Esophagus squamous epithelium (tissue), 5 donors: ENCODE data around the gene ZNF689. TPM values are rescaled to one million over a fixed set of nuclear protein-coding genes. Genes with fewer than 3 reads are reported as not detected.

Source experiments
- DNase-seq: peaks from one replicate; lab custom pipeline; 2025; lab: John Stamatoyannopoulos, UW
- H3K27ac ChIP-seq, 4 donors: fragments of 200-600 bp; sonication (generic); one replicate each; pipeline ENCODE4 v1.5.1; 2016 to 2019; ENCODE audit warnings: mild to moderate bottlenecking in 1 of 4
- H3K27me3 ChIP-seq, 4 donors: fragments of 200-600 bp; sonication (generic); 1 replicate in 3 of 4; 2 replicates in 1 of 4; pipeline versions ENCODE4 v1.5.1 to v1.6.0; 2017 to 2021; ENCODE audit warnings: antibody characterized with exemption in 1 of 4
- H3K36me3 ChIP-seq, 3 donors: fragments of 200-600 bp; sonication (generic); one replicate each; pipeline ENCODE4 v1.5.1; 2016 to 2019
- H3K4me1 ChIP-seq, 3 donors: fragments of 200-600 bp; sonication (generic); one replicate each; pipeline ENCODE4 v1.5.1; 2017 to 2019
- H3K4me3 ChIP-seq, 4 donors: fragments of 200-600 bp; sonication (generic); 1 replicate in 3 of 4; 2 replicates in 1 of 4; pipeline ENCODE4 v1.5.1; 2016 to 2019; ENCODE audit warnings: mild to moderate bottlenecking in 2 of 4, moderate library complexity in 1 of 4
- H3K9me3 ChIP-seq, 3 donors: fragments of 200-600 bp; sonication (generic); one replicate each; pipeline ENCODE4 v1.5.1; 2016 to 2019
- POLR2A ChIP-seq, 4 donors: fragments of 450-650 bp; IDR thresholded peaks; one replicate each; pipeline ENCODE4 v1.6.1; 2017; ENCODE audit warnings: antibody characterized with exemption in 4 of 4, mild to moderate bottlenecking in 4 of 4, moderate library complexity in 3 of 4
- WGBS, 2 donors: methylation state at CpG; one replicate each; pipeline ENCODE4 v1.1.5; 2018; 5-methylcytosine and 5-hydroxymethylcytosine counted together
- intact Hi-C: fragments of 100-400 bp; cut with DNase I; formaldehyde crosslinking; loops from one replicate; pipeline ENCODE4 v1.15.0; 2022
- total RNA-seq, 4 donors: library from RNA; depleted of rRNA; stranded (reverse); fragments of >200 nt; gene quantifications; one replicate each; pipeline ENCODE4 v1.1.0, GENCODE V29; 2016
- TF ChIP-seq, protein P1 (sequence below), 6 experiments: fragments of 450-650 bp in 4 of 6; fragments of 200-600 bp in 2 of 6; sonication (generic) in 2 of 6; IDR thresholded peaks; one replicate each; pipeline ENCODE4 v1.5.1; 2016 to 2019; ENCODE audit warnings: antibody characterized with exemption in 6 of 6, mild to moderate bottlenecking in 4 of 6, moderate library complexity in 4 of 6
- donor health status: DM: yes; HTN: yes; CAD: no.

ZNF689 gene
- total RNA-seq, 4 donors from 2014 or later = 2.0 to 6.7 (median 3.8) TPM

DNA sequence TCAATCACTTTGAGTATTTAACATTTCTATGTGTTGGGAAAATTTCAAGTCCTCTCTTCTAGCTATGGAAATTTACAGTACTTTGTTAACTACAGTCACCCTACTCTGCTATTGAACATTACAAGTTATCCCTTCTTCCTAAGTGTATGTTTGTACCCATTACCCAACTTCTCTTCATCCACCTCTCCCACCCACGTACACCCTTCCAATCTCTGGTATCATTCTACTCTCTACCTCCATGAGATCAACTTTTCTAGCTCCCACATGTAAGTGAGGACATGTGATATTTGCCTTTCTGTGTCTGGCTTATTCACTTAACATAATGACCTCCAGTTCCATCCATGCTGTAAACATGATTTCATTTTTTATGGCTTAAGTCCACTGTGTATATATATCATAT lies 35.5 kb downstream of the ZNF689 start:
- H3K4me3 ChIP-seq = no peak overlapping the region
- TF ChIP-seq, protein P1, sequence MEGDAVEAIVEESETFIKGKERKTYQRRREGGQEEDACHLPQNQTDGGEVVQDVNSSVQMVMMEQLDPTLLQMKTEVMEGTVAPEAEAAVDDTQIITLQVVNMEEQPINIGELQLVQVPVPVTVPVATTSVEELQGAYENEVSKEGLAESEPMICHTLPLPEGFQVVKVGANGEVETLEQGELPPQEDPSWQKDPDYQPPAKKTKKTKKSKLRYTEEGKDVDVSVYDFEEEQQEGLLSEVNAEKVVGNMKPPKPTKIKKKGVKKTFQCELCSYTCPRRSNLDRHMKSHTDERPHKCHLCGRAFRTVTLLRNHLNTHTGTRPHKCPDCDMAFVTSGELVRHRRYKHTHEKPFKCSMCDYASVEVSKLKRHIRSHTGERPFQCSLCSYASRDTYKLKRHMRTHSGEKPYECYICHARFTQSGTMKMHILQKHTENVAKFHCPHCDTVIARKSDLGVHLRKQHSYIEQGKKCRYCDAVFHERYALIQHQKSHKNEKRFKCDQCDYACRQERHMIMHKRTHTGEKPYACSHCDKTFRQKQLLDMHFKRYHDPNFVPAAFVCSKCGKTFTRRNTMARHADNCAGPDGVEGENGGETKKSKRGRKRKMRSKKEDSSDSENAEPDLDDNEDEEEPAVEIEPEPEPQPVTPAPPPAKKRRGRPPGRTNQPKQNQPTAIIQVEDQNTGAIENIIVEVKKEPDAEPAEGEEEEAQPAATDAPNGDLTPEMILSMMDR (IDR thresholded peaks at IDR 0.05) = no peak
- TF ChIP-seq POLR2A (IDR thresholded peaks at IDR 0.05) = no peak
- peaks cover 0 to 39% (median 3%) of the 10 kb centered on the region in 3 donors for H3K36me3 ChIP-seq
- 77 to 92% methylated on average over 1 of the region's 1 CpG for WGBS, 2 donors
- H3K27ac ChIP-seq = no peak overlapping the region
- H3K4me1 ChIP-seq = peaks cover 18 to 34% (median 21%) of the 10 kb centered on the region in 3 donors
- no peaks in the 10 kb centered on the region for H3K27me3 ChIP-seq
- no peak for DNase-seq
- intact Hi-C loops = no loop called here
- H3K9me3 ChIP-seq = no peaks in the 10 kb centered on the region

- WGBS, 2 donors = 0 to 1% methylated on average over 4 to 26 of the region's 67 CpGs
- intact Hi-C loops = no loop called here
Measured at GRCh38 chr16:30571445-30572322, 38.5 kb downstream of the ZNF689 start, which contains the start of gene ZNF688. ZNF688 (minus strand) TSS chr16:30571714; CDS start chr16:30571629, 85 bp downstream.

DNA sequence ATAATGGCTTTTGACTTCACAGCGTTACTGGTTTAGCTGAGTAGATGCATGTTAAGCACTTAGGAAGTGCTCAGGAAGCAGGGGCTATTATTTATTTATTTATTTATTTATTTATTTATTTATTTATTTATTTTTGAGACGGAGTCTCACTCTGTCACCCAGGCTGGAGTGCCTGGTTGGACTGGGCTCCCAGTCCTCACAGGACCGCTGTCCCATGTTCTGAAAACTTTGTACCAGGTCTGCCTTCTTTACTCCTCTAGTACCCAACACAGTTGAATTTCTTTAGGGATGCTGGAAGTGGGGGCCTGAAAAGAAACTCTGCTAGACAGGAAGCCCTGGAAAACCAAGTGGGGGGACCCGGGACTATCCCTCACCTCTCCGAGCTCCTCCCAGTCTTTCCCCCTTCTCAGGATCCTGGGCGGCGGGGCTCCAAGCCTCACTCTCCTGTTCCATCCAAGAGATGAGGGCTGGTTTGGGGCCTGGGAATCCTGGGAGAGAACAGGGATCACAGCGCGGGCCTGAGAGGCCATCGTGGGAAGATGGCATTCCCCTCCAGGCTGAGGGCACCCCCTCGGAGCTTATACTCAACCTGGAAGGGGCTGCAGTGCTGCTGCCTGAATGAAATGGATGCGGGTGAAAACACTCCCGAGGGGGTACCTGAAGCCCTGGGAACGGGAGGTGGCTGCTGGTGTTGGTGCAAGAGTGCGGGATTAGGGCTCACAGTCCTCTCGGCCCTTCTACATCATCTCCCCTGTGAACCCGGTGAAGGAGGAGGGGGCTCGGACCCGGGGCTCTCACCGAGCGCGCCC lies 39.3 kb downstream of the ZNF689 start:
- Histone ChIP-seq H3K27me3 (no peaks in the 10 kb centered on the region), H3K4me3 (peak overlapping the region; percentile 60 to 87 (median 73)), H3K27ac (peak overlapping the region; percentile 91 to 99 (median 96)), H3K4me1 (peaks cover 27 to 59% (median 36%) of the 10 kb centered on the region in 3 donors), H3K9me3 (no peaks in the 10 kb centered on the region), H3K36me3 (peaks cover 0 to 6% (median 0%) of the 10 kb centered on the region in 3 donors)
- no peak for TF ChIP-seq POLR2A (IDR thresholded peaks at IDR 0.05)
- TF ChIP-seq, protein P1 (IDR thresholded peaks at IDR 0.05) = no peak
- intact Hi-C loops = no loop called here
- no peak for DNase-seq
- 15 to 34% methylated on average over 5 to 10 of the region's 22 CpGs for WGBS, 2 donors

More at GRCh38 chr16:30571445-30572322, 38.5 kb downstream of the ZNF689 start, which contains the start of gene ZNF688:
- H3K36me3 ChIP-seq = peaks cover 0 to 11% (median 0%) of the 10 kb centered on the region in 3 donors
- no peaks in the 10 kb centered on the region for H3K9me3 ChIP-seq
- no peaks in the 10 kb centered on the region for H3K27me3 ChIP-seq
- H3K4me1 ChIP-seq = peaks cover 27 to 59% (median 36%) of the 10 kb centered on the region in 3 donors
- H3K27ac ChIP-seq = peak within 1 kb of the TSS; percentile 91 to 99 (median 96)
- TF ChIP-seq POLR2A (IDR thresholded peaks at IDR 0.05) = peak in 3 of 4 donors; percentile 12 to 65 (median 48)
- TF ChIP-seq, protein P1 (IDR thresholded peaks at IDR 0.05) = peak in 3 of 6 experiments; percentile 4 to 24 (median 6)
- H3K4me3 ChIP-seq = peak within 1 kb of the TSS; percentile 60 to 87 (median 73)
- DNase-seq = peak; percentile 92

DNA sequence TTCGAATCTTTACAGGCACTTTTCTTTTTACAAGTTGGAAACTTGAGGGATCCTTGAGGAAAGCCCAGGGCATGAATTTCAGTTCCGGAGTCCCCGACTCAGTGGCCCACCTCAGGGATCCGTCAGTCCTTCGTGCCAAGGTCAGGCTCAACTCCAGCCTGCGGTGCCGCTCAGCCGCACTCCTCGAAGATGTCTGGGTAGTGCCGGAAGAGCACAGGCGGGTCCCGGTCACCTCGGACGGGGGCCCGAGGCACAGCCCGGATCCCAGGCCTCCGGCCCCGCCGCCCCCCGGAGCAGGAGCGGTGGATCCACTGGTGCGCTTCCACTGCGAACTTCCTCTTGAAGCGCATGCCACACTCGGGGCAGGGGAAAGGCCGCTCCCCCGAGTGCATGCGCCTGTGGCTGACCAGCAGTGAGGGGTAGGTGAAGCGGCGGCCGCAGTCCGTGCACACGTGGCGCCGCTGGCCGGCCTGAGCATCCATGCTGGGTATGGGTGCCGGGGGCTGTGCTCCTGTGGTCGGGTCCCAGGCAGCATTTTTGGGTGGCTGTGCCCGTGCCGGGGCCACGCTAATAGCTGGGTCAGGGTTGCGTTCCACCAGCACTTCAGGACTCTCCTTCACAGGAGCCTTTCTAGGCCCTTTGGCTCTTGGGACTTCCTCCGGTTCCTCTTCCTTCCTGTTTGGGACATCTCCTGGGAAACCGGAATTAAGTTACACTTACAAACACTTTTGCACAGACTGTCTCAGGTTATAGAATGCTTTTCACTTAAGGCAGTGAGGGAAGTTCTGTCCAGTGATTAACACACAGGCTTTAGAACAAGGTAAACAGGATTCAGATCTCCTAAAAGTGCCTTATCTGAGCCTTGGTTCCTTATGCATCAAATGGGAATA lies 40.2 kb downstream of the ZNF689 start:
- Histone ChIP-seq H3K36me3 (peaks cover 0 to 6% (median 0%) of the 10 kb centered on the region in 3 donors), H3K4me1 (peaks cover 27 to 53% (median 36%) of the 10 kb centered on the region in 3 donors), H3K9me3 (no peaks in the 10 kb centered on the region), H3K27me3 (no peaks in the 10 kb centered on the region), H3K27ac (peak overlapping the region; percentile 91 to 99 (median 96)), H3K4me3 (peak overlapping the region in 3 of 4 donors; percentile 60 to 87 (median 85))
- WGBS, 2 donors = 81 to 86% methylated on average over 18 to 22 of the region's 44 CpGs
- no peak for DNase-seq
- no peak for TF ChIP-seq POLR2A (IDR thresholded peaks at IDR 0.05)
- TF ChIP-seq, protein P1 (IDR thresholded peaks at IDR 0.05) = no peak
- intact Hi-C loops = no loop called here
